Epithelial cell of proximal tubule (primary cell): ENCODE data around the gene ADAM15. TPM values are rescaled to one million over a fixed set of nuclear protein-coding genes. Genes with fewer than 3 reads are reported as not detected.

ENCODE experiments used
- DNase-seq: peaks from one replicate; pipeline ENCODE4 v3.0.0-alpha.2; 2011; ENCODE audit warnings: low read depth
- H3K4me3 ChIP-seq: 2 replicates; pipeline ENCODE4 v1.5.1; 2011; ENCODE audit warnings: low read depth, mild to moderate bottlenecking, low read length
- CTCF ChIP-seq: conservative IDR thresholded peaks from 2 replicates; pipeline ENCODE4 v1.5.1; 2012; ENCODE audit warnings: low read depth, mild to moderate bottlenecking, low read length
- total RNA-seq: library from RNA; depleted of rRNA; stranded (reverse); fragments of >200 nt; gene quantifications from 2 replicates; pipeline ENCODE4 v1.2.3, GENCODE V29; 2015

The ADAM15 gene
- total RNA-seq, 1 donor from 2014 or later, result 164 TPM

- no peak for TF ChIP-seq CTCF
- DNase-seq, result no peak
- H3K4me3 ChIP-seq, result no peak overlapping the region
These were observed 2.5 kb downstream of the ADAM15 start for GRCh38 chr1:155053531-155054105.

GRCh38 chr1:155057104-155057503, 6.0 kb downstream of the ADAM15 start:
- no peak for TF ChIP-seq CTCF
- H3K4me3 ChIP-seq, result no peak overlapping the region
- no peak for DNase-seq

DNA sequence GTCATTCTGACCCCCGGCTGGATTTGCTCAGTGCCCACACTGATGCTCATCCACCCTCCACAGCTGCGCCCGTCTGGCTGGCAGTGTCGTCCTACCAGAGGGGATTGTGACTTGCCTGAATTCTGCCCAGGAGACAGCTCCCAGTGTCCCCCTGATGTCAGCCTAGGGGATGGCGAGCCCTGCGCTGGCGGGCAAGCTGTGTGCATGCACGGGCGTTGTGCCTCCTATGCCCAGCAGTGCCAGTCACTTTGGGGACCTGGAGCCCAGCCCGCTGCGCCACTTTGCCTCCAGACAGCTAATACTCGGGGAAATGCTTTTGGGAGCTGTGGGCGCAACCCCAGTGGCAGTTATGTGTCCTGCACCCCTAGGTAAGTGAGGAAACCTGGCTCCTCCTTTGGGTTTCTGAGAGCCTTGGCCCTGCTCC, 6.7 kb downstream of the ADAM15 start:
- TF ChIP-seq CTCF, result peak; percentile 22
- no peak for DNase-seq

GRCh38 chr1:155060736-155061135, 9.6 kb downstream of the ADAM15 start:
- no peak overlapping the region for H3K4me3 ChIP-seq
- DNase-seq, result no peak
- TF ChIP-seq CTCF, result no peak

More for the DNA sequence above, 6.7 kb downstream of the ADAM15 start:
- H3K4me3 ChIP-seq, result no peak overlapping the region

- no peak for DNase-seq
- no peak overlapping the region for H3K4me3 ChIP-seq
- TF ChIP-seq CTCF, result peak; percentile 98
These were observed 10.4 kb downstream of the ADAM15 start for GRCh38 chr1:155061381-155062150.

- TF ChIP-seq CTCF, result no peak
- H3K4me3 ChIP-seq, result no peak overlapping the region
- no peak for DNase-seq
These were observed 11.1 kb downstream of the ADAM15 start for GRCh38 chr1:155062151-155062686.
